GM12875 (cell line): ENCODE data around the gene SLC22A23.

Experiments
- H3K4me3 ChIP-seq: one replicate; pipeline ENCODE4 v1.5.1; 2011; ENCODE audit warnings: low read depth, low read length, control low read depth
- CTCF ChIP-seq: IDR thresholded peaks from 2 replicates; pipeline ENCODE4 v1.5.1; 2011; ENCODE audit warnings: low read depth, mild to moderate bottlenecking, control low read depth, inconsistent platforms, low read length, moderate library complexity, borderline replicate concordance; ENCODE audit not compliant: insufficient read depth

SLC22A23 gene

GRCh38 chr6:3348821-3349220 lies 108.0 kb downstream of the SLC22A23 start:
- H3K4me3 ChIP-seq = no peak overlapping the region
- no peak for TF ChIP-seq CTCF

DNA sequence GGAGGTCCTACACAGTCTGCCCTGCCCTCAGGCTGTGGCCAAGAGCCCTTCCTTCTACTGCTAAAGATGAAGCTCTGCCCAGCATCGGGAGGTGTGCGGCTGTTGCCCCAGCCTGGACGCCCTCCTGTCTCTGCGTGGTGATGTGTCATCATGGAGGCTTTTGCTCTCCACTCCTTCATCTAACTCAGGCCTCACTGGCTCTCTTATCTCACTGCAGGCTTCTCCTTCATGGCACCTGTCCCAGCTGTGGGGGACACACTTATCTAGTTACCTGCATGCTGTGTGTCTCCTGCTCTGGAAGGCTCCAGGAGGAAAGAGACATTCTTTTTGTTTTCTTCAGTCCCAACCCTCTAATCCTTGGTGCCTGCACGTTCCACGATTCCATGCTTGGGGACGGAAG lies 109.0 kb downstream of the SLC22A23 start:
- no peak for TF ChIP-seq CTCF
- H3K4me3 ChIP-seq = no peak overlapping the region

DNA sequence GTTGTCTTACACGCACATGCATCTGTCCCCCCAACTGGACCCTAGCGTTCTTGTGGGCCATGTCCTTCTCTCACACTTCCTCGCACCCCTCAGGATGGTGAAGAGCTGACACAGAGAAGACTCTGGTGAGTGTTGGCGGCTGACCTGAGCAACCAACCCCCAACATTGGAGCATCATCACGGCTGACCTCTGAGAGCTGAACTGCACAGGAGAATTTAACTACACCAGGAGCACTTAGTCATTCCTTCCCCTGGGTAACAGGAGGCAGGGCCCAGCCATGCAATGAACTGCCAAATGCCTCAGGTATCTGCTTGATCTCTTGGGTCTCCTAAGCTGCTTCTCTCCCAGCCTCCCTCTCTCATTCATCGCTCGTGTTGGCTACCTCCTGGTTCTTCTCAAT lies 109.6 kb downstream of the SLC22A23 start:
- no peak overlapping the region for H3K4me3 ChIP-seq
- no peak for TF ChIP-seq CTCF

DNA sequence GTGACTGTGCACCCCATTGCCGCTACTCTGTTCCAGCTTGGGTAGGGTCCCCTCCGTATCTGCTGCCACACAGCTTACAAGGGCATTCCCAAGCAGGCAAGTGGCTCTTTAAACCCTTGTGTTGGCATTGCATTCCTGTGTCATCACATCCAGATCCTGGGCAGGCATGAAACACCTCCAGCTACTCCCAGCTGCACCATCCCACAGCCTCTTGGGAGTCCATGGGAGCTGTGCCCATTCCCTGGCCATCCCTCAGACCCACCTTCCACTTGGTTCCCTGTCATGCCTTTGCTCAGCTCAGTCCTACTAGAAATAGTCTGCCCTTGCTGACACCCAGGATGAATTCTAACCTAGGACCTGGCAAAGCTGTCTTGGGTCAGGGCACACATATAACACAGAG lies 110.4 kb downstream of the SLC22A23 start:
- no peak overlapping the region for H3K4me3 ChIP-seq
- TF ChIP-seq CTCF = no peak

- no peak for TF ChIP-seq CTCF
- no peak overlapping the region for H3K4me3 ChIP-seq
Measured at GRCh38 chr6:3345836-3346235, 111.0 kb downstream of the SLC22A23 start.

- no peak overlapping the region for H3K4me3 ChIP-seq
- TF ChIP-seq CTCF = no peak
Measured at GRCh38 chr6:3343089-3343883, 113.6 kb downstream of the SLC22A23 start.

DNA sequence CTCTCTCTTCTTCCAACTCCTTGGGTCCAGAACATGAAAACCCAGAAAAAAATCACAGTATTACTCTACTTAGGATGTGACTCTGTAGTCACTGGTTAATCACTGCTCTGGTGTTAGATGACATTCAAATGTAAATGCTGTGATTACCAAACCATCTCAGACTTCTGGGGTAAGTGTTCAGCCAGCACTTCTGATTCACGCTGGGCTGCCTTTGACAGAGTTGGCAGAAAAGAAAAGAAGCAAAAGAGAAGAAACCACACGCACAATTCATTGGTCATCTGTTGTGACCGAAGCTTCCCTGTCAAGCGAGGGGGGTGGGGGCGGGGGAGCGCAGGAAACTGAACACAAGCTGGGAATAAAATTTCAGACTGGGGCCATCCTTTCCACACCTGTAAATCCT lies 115.4 kb downstream of the SLC22A23 start:
- H3K4me3 ChIP-seq = no peak overlapping the region

More for the DNA sequence above, 115.4 kb downstream of the SLC22A23 start:
- TF ChIP-seq CTCF = no peak
